HG03571 (cell line): ENCODE measurements around the gene STX8.

Source experiments
- ATAC-seq: cut with Tn5 transposase; IDR thresholded peaks from one replicate; pipeline ENCODE4 v1.9.1; 2021; ENCODE audit not compliant: unreplicated experiment

The STX8 gene

DNA sequence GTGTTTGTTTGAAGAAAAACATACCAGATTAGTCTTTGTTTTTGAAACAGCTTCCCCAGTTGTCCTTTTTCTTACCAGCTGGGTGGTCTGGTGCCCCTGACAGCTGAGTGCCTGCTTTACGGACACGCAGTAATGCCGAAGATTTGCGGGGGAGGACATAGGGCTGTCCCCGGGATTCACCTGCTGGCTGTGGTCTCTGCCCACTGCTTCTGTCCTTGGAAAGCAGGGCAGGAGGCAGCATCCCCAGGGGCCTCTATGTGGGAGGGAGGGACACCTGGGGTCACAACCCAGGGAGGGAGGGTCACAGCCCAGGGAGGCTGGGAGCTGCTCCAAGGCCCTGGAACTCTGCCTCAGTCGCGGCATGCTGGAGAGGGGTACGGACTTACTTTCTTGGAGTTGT, 332.6 kb downstream of the STX8 start:
- no peak for ATAC-seq

DNA sequence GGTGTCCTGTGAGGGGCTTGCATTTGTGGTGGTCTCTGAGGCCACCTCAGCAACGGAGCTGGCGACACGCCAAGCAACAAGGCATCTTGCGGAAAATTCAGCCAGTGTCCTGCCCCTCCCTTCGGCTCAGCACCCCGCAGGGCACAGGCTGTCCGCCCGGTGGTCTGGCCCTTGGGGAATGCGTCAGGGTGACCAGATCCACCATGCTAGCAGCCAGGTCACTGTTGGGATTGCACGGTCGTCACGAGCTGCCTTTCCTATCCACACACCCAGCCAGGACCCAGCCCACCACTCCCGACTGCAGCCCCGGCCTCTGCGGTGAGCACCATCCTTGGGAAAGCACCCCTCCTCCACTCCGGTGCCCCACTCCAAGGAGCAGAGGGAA, 333.1 kb downstream of the STX8 start:
- no peak for ATAC-seq

DNA sequence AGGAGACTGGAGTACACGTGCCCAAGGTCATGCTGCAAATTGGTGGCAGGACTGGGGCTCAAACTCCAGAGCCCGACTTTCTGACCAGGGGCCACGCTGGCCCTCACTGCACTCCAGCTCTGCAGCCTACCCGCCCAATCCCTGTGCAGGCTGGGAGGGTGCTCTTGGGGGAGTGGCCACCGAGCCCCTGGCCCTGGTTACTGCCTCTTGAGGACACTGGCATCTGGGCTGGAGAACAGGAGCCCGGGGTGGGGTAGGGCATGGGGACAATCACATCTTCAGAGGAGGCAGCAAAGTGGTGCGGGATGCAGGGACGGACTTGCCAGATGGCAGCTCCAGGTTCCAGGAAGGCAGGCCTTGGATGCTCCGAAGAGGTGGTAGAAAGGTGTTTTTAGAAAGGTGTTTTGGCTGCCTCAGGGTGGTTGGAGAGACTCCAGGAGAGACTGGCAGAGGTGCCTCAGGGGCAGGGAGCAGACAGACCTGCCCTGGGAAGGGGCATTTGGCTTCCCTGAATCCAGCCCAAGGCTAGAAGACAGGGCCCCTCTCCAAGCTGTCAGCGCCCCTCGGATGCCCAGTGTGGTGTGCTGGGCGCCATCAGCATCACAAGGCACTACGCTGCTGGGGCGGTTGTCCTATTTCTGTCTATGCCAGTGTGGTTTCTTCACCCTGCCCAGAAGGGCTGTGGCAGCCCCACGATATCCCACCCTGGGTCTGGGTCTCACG, 333.7 kb downstream of the STX8 start:
- ATAC-seq, result no peak

DNA sequence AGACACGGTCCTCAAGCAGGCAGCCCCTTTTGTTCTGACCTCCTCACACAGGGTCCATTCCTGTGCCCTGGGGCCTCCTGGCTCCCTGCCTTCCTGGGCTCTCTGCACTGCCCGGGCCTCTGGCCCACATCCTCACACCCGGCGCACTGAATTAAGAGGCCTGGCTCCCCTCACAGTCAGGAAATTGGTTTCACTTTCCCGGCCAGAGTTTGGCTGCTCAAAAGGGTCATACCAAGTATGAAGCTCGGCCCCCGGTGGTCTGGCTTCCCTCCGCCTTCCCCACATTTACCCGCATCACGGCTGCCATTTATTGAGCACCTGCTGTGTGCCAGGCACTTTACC, 334.3 kb downstream of the STX8 start:
- ATAC-seq, result no peak

DNA sequence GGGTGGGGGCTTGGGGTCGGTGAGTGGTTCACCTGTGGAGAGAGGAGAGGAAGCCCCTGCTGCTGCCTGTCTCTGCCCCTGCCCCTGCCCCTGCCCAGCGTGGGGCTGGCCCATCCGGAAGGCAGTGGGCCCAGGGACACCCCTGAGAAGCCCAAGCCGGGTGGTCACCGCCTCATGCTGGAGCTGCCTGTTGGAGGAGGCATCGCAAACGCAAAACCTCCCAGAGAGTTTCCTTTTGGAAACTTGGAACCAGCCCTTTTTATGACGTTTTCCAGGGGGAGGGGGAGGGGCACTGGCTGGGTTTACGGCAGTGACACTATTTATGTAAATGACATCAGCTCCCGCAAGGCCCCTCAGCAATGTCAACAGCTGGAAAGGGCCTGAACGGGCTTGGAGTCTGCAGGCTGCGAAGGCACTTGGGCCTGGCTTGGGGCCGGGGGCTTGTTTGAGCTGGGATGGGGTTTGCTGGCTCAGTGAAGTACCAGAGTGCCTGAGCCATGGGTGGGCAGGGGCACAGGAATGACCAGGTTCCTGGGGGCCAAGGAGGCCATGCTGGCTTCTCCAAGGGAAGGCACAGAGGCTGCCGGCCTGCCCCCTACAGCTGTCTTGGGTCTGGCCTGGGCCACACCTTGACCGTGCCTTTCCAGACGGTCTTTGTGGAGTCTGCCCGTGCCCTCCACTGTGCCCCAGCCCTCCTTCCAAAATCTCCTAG, 334.8 kb downstream of the STX8 start:
- no peak for ATAC-seq

DNA sequence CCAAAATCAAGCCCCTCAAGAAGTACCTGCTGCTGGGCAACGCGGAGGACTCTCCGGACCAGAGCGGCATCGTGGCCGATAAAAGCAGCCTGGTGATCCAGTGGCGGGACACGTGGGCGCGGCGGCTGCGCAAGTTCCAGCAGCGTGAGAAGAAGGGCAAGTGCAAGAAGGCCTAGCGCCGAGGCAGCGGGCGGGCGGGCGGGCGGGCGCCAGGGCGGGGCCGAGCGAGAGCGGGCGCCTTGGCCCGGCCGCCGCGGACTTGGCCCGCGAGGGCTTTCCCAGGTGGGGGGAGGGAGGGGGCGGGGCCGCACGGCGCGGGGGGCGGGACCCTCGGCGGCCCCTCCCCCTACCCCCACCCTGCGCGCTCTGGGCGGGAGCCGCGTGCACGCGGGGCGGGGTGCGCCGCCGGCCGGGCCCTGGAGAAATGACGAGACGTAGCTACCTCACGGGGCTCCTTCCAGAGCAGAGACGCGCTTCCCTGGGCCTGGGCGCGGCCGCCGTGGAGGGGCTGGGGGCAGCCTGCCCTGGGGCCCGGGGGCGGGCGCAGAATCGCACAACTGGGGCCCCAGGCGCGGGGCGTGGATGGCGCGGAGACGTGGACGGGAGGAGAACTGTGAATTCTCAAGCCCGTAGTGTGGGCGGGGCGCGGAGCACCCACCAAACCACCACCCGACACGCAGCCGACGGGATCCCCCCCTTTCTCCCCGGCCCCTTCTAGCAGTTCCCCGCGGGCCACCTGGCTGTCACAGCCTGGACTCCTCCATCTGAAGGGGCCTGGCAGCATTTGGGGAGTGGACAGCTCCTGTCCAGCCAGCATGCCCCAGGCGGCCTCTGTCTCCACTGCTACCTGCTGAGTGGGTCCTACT, 335.6 kb downstream of the STX8 start:
- peak; percentile 57 for ATAC-seq

DNA sequence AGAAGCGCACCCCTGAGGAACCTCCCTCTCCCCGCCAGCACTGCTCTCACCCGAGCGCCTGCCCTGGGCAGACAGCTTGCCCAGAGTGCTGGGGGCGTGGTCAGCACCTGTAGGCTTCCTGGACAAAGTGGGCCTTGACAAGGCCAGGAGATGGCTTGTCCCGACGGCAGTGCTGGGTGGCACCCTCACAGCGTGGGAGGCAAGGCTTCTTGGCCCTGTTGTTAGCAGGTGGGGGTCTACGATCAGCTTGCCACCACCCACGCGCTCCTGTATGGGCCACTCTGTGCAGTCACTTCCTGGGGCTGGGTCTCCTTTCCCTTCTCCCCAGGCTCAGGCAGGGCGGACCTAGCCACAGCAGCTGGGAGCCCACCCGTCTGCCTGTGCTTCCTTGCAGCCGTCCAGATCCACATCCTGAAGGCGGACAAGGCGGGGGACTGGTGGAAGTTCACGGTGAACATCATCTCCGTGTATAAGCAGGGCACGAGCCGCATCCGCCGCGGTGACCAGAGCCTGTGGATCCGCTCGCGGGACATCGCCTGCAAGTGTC, 336.3 kb downstream of the STX8 start:
- no peak for ATAC-seq

DNA sequence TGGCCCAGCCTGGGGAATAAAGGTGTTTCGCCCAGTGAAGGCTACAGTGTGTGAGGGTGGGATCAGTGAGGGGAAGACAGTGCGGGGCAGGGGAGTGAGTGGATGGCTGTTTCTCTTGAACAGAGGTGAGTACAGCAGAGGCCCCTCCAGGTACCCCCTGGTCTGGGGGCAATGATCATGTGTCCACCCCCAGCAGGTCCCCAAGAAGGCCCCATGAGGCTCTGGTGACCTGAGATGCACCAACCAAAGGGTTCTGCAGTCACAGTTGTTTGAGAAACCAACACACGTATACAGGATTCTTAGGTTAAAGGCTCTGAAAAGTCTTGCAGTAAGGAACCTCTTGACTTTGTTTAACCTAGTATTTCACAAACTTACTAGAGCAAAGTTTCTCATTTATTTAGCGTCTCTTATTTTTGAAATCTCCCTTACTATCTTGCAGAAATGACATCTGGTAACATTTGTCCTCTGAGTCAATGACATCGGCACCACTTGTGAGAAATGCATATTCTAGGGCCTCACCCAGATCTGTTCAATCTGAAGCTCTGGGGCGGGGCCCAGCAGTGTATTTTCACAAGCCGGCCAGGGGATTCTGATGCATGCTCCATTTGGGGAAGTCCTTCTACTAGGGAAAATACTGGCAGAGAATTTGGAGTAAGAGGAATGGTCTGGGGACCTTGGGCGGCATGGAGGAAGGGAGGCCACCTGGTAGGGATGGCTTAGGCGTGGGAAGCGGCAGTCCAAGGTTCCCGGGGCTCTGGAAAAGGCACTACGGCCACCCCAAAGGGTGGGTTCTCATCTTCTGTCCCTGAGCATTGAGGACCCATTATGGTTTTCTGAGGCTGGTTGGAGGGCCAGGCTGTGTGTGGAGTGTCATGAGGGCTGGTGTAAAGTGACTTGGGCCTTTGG, 337.0 kb downstream of the STX8 start:
- no peak for ATAC-seq

DNA sequence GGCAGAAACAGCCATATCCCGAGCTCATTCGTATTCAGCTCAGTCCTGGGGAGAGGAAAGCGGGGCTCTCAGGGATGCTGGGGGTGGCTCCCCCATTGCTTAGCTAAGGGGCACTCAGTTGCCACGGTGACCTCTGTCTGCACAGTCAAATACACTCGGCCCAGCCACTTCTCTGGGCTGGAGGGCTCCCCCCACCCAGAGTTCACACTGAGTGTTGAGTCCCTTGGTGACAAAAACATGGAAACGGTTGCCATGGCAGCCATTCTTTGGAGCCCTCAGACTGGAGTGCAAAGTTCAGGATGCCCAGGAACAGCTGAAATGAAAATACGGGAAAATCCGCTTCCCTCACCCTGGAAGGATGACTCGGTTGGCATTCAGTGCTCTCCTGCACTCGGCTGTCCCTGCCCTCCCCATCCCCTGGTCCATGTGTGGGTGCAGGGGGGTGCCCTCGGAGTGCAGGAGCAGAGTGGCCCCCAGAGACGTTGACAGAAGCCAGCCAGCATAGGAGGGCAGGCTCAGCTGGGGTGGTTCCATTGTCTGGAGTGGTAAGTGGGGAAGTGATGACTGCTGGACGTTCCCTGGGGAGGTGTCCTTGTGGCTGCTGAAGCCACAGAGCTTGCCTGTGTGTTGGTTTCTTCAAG, 337.8 kb downstream of the STX8 start:
- no peak for ATAC-seq

DNA sequence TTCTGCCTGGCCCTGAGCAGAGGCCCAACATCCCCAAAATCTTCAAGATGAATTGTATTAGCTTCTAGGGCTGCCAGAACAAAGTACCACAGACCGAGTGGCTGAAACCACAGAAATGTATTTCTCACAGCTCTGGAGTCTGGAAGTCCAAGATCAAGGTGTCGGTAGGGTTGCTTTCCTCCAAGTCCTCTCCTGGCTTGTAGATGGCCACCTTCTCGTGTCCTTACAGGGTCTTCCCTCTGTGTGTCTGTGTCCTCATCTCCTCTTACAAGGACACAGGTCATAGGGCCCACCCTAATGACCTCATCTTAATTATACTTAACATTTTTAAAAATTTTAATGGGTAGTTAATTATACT, 338.6 kb downstream of the STX8 start:
- no peak for ATAC-seq

DNA sequence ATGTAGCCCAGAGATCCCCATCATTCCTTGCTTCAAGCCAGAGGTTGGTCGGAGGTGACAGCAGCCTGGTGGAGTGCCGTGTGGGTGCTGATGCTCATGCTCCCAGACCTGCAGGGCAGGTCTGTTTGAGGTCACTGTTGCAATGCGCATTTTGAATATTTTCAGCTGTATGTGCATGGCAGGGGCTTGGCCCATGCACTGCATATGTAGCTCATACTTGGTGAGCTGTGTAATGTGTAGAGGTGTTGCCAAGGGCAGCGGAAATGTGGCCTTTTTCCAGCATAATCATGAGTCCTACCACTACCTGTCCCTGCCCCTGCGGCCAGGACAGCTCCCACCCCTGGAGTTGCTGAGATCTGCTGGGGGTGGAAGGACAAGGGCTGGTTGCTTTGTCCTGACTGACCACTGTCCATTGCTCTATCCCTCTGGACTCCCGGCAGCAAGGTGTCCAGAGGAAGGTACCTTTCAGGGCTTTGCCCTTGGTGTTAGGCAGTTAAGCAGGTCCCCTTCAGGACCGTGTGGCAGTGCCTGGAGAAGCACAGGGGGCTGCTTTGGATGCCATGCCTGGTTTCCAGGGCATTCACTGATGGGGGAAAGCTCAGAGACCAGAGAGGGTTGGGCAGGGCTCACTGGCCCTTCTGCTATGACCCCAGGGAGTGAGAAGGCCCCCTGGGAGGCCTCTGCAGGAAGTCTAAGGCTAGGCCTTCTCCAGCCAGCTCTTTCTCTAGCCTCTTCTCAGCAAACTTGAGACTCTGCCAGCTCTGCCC, 339.2 kb downstream of the STX8 start:
- no peak for ATAC-seq

DNA sequence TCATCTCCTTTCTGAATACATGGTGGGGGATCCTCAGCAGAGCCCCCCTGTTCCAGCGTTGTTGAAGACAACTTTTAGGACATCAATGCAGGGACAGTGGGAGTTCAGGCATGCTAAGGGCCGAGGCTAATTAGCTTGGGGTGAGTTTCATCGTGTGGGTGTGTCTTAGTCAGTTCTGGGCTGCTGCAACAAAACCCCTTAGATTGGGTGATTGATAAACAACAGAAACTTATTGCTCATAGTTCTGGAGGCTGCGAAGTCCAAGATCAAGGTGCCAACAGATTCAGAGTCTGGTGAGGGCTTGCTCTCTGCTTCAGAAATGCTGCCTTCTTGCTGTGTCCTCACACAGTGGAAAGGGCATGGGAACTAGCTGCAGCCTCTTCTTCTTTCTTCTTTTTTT, 340.3 kb downstream of the STX8 start:
- ATAC-seq, result no peak

DNA sequence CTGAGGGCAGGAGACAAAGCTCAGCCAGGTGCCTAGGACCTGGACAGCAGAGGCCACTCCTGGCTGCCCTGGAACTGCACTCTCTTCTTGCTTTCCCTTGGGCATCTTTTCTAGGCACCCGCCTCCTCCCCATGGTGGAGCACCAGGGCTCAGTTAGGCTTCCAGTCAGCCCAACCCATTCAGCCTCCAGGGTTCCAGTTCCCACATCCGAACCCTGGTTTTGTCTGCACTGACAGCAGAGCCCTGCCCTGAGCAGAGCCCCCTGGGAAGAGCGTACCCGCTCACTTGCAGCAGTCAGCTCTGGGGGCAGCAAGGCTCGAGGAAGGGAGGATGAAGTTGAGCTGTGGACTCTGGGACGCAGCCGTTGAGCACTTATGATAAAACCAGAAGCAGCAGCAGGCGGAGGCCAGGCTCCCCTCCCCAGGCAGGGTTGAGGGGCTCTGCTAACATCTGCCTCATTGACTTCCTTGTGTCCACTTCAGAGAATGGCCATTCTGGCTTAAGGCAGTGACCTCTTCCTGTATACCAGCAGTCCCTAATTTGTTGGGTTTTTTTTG, 341.2 kb downstream of the STX8 start:
- ATAC-seq, result no peak

DNA sequence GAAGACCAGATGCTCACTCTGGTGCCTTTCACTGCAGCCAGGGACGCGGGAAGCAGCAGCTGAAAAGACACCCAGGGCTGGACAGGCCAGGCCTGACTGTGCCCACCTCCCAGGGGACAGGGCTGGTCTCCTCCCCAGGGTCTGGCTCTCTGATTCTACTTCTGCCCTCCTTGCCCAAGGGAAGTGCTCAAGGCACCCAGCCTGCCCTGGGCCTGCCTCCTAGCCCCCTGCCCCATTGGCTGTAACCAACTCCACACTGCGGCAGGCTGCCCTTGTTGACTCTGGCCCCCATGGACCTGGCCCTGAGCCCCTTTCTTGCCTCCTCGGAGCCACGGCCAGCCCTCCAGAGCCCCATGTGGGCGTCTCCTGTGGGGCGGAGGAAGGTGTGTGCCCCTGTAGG, 341.9 kb downstream of the STX8 start:
- ATAC-seq, result no peak

DNA sequence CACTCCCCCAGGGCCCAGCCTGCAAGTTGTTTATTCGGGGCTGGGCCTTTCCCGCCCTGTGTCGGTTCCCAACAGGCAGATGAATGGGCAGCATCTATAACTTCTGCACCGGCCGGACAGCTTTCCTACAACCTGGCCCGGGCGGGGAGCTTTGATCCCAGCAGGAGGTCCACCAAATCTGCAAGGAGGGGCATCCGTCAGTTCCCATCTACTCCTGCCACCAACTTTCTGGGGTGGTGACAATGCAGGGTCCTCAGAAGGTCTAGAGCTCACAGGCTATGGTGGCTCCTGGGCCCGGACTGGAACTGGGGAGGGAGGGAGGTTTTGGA, 342.4 kb downstream of the STX8 start:
- no peak for ATAC-seq

DNA sequence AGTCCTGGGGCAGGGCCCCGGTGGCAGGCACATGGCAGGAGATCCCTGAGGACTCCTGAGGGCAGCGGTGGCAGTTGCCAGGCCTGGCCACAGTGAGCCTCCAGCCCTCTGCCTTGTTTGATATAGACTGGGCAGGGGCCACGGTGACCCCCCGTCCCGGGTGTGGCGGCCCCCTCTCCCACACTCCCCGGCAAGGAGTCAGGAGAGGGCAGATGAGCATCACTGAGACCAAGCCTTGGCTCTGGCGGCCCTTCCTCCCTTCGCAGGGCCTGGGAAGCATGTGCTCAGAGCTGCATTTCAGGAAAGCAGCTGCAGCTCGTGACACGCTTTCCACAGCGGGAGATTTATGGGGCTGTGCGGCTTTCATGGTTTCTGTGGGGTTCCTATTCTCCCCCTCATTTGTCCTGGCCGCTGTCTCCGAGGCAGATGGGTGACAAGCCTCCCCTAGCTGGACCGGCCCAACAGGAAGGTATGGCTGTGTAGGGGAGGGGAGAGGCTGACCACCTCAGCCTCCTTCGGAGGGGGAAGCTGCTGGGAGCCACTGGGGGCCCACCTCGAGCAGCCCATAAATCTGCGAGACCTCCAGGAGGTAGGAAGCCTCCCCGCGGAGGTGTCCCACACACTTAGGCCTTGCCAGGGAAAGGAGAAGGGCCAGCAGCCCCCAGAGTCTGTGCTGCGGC, 342.9 kb downstream of the STX8 start:
- ATAC-seq, result no peak

DNA sequence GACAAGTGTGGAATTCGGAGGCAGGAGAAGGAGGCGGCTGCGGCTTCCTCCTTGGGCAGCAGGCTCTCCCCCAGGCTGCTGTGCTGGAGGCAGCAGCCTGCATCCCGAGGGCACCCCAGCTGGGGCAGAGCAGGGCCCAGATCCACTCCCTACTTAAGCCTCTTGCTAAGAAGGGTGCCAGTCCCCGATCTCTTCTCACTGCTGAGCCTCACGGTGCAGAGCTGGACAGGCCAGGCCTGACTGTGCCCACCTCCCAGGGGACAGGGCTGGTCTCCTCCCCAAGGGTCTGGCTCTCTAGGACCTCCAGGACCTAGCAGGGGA, 343.5 kb downstream of the STX8 start:
- ATAC-seq, result no peak

DNA sequence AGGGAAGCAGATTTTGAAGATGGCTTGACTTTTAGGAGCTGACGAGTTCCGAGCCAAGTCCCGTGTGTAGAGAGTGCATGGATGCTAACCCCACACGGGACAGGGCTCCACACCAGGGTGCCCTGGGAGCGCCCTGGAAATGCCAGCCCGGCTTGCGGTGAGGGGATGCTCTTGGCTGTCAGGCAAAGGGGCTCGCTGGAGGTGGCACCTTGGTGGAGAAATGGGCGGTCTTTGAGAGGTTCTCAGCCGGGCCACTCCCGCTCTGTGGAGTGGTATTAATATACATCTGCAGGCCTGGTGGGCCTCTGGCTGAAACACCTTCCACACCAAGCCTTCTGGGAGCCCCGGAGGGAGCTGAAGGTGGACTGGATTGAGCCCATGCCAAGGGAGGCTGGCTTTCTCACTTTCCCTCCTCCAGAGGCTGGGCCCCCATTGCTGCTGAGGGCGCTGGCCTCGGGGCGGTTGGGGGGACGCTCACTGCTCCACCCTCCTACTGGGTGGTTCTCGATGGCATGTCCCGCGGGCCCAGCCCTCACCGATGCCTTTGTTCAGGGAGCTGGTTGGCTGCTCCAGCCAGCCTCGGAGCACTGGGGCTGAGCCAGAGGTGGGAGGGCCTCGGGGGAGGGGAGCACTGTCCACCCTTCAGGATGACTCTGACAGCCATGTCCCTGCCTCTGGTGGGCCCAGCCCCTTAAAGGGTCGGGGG, 344.0 kb downstream of the STX8 start:
- no peak for ATAC-seq
